ENCODE measurements around the gene HRCT1.
A peak's percentile ranks its signal among the peaks of the same experiment; 100 is the strongest.

The HRCT1 gene

GRCh38 chr9:35945341-35946018 is 39.5 kb downstream of the HRCT1 start:
- peak; percentile 35 for DNase-seq

- DNase-seq, result no peak
Measured at GRCh38 chr9:35948451-35948850, 42.4 kb downstream of the HRCT1 start.

- DNase-seq, result no peak
Measured at GRCh38 chr9:35948901-35949318, 42.9 kb downstream of the HRCT1 start.

GRCh38 chr9:35951736-35952135 is 45.7 kb downstream of the HRCT1 start:
- no peak for DNase-seq

DNA sequence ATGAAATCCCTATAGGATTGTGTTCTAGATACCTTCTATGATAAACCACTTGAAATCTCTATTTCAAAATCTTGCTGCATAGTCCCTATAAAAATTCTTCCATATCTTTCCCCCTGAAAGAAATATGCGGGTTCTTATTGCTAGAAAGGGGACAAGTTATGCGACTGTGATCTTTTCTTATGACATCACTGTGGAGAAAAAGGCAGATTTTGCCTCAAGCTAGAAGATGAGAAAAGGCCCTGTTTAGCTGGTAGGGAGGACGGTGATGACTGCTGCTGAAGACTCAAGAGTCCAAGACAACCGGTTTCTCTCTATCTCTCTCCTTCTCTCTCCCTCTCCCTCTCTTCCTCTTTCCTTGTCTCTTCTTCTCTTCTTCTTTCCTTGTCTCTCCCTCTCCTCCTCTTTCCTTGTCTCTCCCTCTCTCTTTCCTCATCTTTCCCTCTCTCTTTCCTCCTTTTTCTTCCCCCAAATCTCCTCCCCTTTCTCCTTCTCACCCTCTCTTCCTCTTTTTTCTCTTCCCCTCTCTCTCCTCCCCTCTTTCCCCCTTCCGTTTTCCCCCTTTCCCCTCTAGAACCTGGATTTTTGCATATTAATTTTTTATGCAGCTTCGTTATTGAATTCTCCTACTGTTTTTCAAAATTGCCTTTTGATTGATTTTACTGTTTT is 46.7 kb downstream of the HRCT1 start:
- no peak for DNase-seq

DNA sequence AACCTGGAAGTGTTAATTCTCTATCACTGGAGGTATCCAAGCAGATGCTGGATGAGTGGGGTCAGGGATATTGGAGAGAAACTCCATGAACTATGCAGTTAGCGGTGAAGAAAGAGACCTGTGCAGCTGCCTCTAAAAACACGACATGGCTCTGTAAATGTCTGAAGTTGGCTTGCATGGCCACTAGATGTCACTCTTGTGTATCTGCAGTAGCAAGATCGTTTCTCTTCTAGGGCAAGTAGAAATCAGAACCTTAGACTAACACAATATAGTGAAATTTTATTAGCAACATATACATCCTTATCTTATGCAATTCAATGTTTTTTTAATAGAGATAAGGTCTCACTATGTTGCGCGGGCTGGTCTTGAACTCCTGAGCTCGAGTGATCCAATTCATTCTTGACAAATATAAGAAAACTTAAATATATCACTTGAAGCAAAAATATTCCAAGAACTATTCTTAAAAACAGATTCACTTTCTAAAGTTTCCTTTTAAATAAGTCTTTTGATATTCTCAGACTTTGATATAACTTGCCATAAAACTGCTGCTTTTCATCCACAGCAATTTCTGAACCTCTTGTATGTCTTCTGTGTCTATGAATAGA is 49.0 kb downstream of the HRCT1 start:
- peak; percentile 73 for DNase-seq

DNA sequence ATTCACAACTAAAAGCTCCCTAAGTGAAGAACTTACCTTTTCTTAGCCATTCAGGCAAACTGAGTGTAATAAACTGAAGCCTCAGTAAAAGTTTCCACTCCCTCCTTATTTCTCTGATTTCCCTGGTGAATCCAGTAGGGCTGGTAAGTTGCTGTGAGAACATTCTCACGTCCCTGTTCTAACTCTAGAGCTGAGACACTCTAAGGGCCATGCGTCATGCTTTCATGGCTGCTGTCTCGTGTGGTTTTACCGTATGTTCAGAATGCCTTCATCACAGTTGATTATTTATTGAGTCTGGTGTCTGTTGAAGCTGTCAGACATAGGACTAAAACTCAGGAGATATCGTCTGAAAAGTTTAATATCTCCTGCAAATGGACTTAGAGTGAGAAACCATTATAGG is 50.6 kb downstream of the HRCT1 start:
- DNase-seq, result no peak
